PFSK-1 (cell line): ENCODE measurements around the gene ZMAT3.

Experiments used
- FOXP2 ChIP-seq: optimal IDR thresholded peaks from 2 replicates; pipeline ENCODE3; 2011; ENCODE audit warnings: borderline replicate concordance, control low read depth, inconsistent platforms; ENCODE audit not compliant: insufficient read depth; ENCODE audit errors: extremely low read length, extremely low read depth
- POLR2AphosphoS5 ChIP-seq: IDR thresholded peaks from 2 replicates; pipeline ENCODE4 v1.6.1; 2012; ENCODE audit warnings: low read depth, mild to moderate bottlenecking, control low read depth, low read length, moderate library complexity
- SIN3A ChIP-seq: IDR thresholded peaks from 2 replicates; pipeline ENCODE4 v1.6.1; 2012; ENCODE audit warnings: mild to moderate bottlenecking, low read length, moderate library complexity, borderline replicate concordance; ENCODE audit not compliant: insufficient read depth
- TAF1 ChIP-seq: IDR thresholded peaks from 2 replicates; pipeline ENCODE4 v1.6.1; 2012; ENCODE audit warnings: low read length, control low read depth, borderline replicate concordance; ENCODE audit not compliant: insufficient read depth
- TF ChIP-seq, protein P1 (sequence below), 2 experiments: IDR thresholded peaks; 2 replicates each; pipeline versions ENCODE4 v1.6.1 to v1.8.0; 2011 to 2012; ENCODE audit warnings: low read depth in 2 of 2, low read length in 2 of 2, control low read depth in 1 of 2, inconsistent platforms in 1 of 2, mild to moderate bottlenecking in 1 of 2, moderate library complexity in 1 of 2; ENCODE audit not compliant: insufficient read depth in 1 of 2

Gene ZMAT3

GRCh38 chr3:179036226-179036625, 35.4 kb downstream of the ZMAT3 start:
- no peak for TF ChIP-seq TAF1

GRCh38 chr3:179035232-179035631, 36.4 kb downstream of the ZMAT3 start:
- TF ChIP-seq SIN3A (no peak), TAF1 (no peak), POLR2AphosphoS5 (no peak), FOXP2 (no peak)
- TF ChIP-seq, protein P1, sequence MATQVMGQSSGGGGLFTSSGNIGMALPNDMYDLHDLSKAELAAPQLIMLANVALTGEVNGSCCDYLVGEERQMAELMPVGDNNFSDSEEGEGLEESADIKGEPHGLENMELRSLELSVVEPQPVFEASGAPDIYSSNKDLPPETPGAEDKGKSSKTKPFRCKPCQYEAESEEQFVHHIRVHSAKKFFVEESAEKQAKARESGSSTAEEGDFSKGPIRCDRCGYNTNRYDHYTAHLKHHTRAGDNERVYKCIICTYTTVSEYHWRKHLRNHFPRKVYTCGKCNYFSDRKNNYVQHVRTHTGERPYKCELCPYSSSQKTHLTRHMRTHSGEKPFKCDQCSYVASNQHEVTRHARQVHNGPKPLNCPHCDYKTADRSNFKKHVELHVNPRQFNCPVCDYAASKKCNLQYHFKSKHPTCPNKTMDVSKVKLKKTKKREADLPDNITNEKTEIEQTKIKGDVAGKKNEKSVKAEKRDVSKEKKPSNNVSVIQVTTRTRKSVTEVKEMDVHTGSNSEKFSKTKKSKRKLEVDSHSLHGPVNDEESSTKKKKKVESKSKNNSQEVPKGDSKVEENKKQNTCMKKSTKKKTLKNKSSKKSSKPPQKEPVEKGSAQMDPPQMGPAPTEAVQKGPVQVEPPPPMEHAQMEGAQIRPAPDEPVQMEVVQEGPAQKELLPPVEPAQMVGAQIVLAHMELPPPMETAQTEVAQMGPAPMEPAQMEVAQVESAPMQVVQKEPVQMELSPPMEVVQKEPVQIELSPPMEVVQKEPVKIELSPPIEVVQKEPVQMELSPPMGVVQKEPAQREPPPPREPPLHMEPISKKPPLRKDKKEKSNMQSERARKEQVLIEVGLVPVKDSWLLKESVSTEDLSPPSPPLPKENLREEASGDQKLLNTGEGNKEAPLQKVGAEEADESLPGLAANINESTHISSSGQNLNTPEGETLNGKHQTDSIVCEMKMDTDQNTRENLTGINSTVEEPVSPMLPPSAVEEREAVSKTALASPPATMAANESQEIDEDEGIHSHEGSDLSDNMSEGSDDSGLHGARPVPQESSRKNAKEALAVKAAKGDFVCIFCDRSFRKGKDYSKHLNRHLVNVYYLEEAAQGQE (IDR thresholded peaks at IDR 0.05; ENCODE audit: insufficient read depth in 1 of 2, low read depth in 2 of 2, low read length in 2 of 2) = no peak

DNA sequence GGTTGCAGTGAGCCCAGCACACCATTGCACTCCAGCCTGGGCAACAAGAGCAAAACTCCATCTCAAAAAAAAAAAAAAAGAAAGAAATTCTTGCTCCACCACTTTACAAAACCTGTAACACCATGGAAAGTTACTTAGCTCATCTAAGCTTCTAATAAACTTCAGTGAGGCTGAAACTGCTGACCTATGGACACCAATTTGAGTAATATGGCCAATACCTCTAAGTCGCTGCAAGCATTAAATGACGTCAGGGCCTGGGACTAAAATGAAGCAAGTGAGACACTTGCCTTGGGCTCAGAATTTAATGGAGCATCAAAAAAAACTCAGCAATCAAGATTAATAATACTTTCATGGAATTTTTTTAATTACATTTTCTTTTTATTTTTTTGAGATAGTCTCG, 42.5 kb downstream of the ZMAT3 start:
- no peak for TF ChIP-seq TAF1
- TF ChIP-seq, protein P1 (IDR thresholded peaks at IDR 0.05; ENCODE audit: insufficient read depth in 1 of 2, low read depth in 2 of 2, low read length in 2 of 2) = no peak
- no peak for TF ChIP-seq FOXP2
- TF ChIP-seq POLR2AphosphoS5 = no peak
- TF ChIP-seq SIN3A = no peak

DNA sequence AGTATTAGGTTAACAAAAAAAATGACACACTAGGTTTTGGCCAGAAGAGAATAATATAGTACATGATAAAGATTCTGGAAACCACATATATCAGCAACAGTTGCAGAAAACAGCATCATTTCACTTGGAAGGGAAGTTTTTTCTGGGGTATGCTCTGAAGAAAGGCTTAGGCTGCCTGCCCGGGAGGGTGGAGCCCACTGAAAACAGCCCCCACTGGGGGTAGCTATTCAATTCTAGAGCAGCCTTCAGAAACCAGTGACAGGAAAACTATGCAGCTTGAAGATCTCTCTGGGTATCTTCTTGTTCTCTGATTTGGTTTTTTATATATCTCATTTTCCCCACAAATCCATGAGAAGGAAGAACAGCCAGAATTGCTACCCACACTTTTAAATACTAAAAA, 43.2 kb downstream of the ZMAT3 start:
- no peak for TF ChIP-seq POLR2AphosphoS5
- TF ChIP-seq SIN3A = no peak
- TF ChIP-seq, protein P1 (IDR thresholded peaks at IDR 0.05; ENCODE audit: insufficient read depth in 1 of 2, low read depth in 2 of 2, low read length in 2 of 2) = no peak
- TF ChIP-seq TAF1 = no peak
- TF ChIP-seq FOXP2 = no peak

GRCh38 chr3:179027326-179027900, 44.2 kb downstream of the ZMAT3 start:
- TF ChIP-seq FOXP2 = no peak

DNA sequence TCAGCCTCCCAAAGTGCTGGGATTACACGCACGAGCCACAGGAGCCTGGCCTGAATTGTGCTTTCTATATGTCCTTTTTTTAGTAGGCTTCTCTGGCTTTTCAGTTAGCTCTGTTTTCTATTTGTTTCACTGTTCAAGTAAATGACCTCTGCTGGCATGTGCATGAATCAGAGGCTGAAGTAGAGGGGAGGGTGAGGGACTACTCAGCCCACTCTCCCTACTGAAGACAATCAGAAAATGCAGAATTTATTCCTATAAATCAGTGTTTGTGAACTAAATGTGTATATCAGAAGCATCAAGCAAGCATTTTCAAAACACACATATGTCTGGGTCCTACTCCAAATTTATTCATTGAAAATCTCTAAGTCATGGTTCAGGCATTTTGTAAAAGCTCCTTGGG, 45.0 kb downstream of the ZMAT3 start:
- TF ChIP-seq FOXP2 (no peak), TAF1 (no peak), SIN3A (no peak), POLR2AphosphoS5 (no peak)
- TF ChIP-seq, protein P1 (IDR thresholded peaks at IDR 0.05; ENCODE audit: insufficient read depth in 1 of 2, low read depth in 2 of 2, low read length in 2 of 2) = no peak
